ENCODE measurements around the gene HOXD9. TPM values are rescaled to one million over a fixed set of nuclear protein-coding genes. Genes with fewer than 3 reads are reported as not detected.

HOXD9 gene
- total and polyA plus RNA-seq, 2 of the 8 experiments (the other 6 are each of a cell fraction or from before 2014, with no cell fraction given), result not detected

GRCh38 chr2:176122052-176122682 is 352 bp upstream of the HOXD9 start:
- Histone ChIP-seq H4K20me1 (replicated peaks in 1 of 2; ENCODE audit: control insufficient read depth in 1 of 2, insufficient read depth in 2 of 2, low read length in 2 of 2) (peaks cover 21 to 38% of the 10 kb centered on the region in 2 experiments), H2AFZ (ENCODE audit: low read length) (no peak overlapping the region)
- POLR2A ChIA-PET (ENCODE audit: partially characterized antibody), result no interaction called here
- TF ChIP-seq KDM4A (IDR thresholded peaks at IDR 0.05; ENCODE audit: low read depth, low read length, severe bottlenecking) (peak; percentile 14), HDAC2 (IDR thresholded peaks at IDR 0.05; ENCODE audit: borderline replicate concordance in 1 of 2, low read depth in 2 of 2, low read length in 2 of 2) (no peak), RFX5 (IDR thresholded peaks at IDR 0.05; ENCODE audit: borderline replicate concordance, low read depth, low read length) (no peak), E2F6 (IDR thresholded peaks at IDR 0.05) (no peak), ATF3 (IDR thresholded peaks at IDR 0.05; ENCODE audit: insufficient read depth, low read depth, low read length) (0 out of 2 replicates have a peak, but pooled peaks have one; percentile 63), NRF1 (IDR thresholded peaks at IDR 0.05; ENCODE audit: low read depth, low read length) (no peak), CHD1 (IDR thresholded peaks at IDR 0.05; ENCODE audit: low read depth, low read length) (no peak), RNF2 (IDR thresholded peaks at IDR 0.05; ENCODE audit: borderline replicate concordance, low read depth, low read length, missing control alignments, poor library complexity, severe bottlenecking) (peak; percentile 75), EZH2 (IDR thresholded peaks at IDR 0.05; ENCODE audit: low read depth, low read length, severe bottlenecking) (peak; percentile 20), POLR2AphosphoS5 (IDR thresholded peaks at IDR 0.05; ENCODE audit: low read depth, low read length) (no peak)

More at GRCh38 chr2:176122052-176122682, 352 bp upstream of the HOXD9 start:
- H3K23ac ChIP-seq (ENCODE audit: insufficient read length), result no peak overlapping the region
- FAIRE-seq (no peak), DNase-seq (ENCODE audit: low read depth in 1 of 2, low spot score in 2 of 2) (no peak)
- H3K79me1 ChIP-seq (ENCODE audit: low read depth, low read length), result no peaks in the 10 kb centered on the region
- peaks cover 0 to 26% (median 0%) of the 10 kb centered on the region in 4 experiments; a peak in 1 of 8 replicates for H3K36me3 ChIP-seq (ENCODE audit: control insufficient read depth in 2 of 4, insufficient read depth in 4 of 4, low read length in 3 of 4)
- no peak overlapping the region for H3K56ac ChIP-seq (replicated peaks; ENCODE audit: insufficient read length, low read depth, low read length)
- H3K27ac ChIP-seq (ENCODE audit: low read depth, low read length), result no peak overlapping the region
- H3K27me3 ChIP-seq (replicated peaks in 1 of 4; ENCODE audit: control insufficient read depth in 3 of 4, extremely low read depth in 1 of 4, insufficient read depth in 3 of 4, low read length in 3 of 4), result peaks cover 94 to 100% (median 99%) of the 10 kb centered on the region in 4 experiments
- no peak overlapping the region for H2BK20ac ChIP-seq (ENCODE audit: low read length)
- H2BK15ac ChIP-seq (ENCODE audit: low read length), result no peak overlapping the region
- peak overlapping the region; percentile 56 to 84; a peak in 3 of 4 replicates for H3K4me2 ChIP-seq (ENCODE audit: insufficient read depth in 1 of 2, low read depth in 2 of 2, low read length in 2 of 2)
- H3K23me2 ChIP-seq (ENCODE audit: low read depth, low read length), result peaks cover 2% of the 10 kb centered on the region; the same call in 1 of the 2 replicates
- H3K4me3 ChIP-seq (ENCODE audit: extremely low read depth in 1 of 4, insufficient read depth in 2 of 4, low read depth in 3 of 4, low read length in 4 of 4), result peak overlapping the region; percentile 9 to 49 (median 19); a peak in 6 of 8 replicates
- H3K9ac ChIP-seq (replicated peaks in 1 of 4; ENCODE audit: extremely low read depth in 1 of 4, low read depth in 3 of 4, low read length in 3 of 4), result no peak overlapping the region
- 6% methylated on average over 13 of the region's 47 CpGs; no CpG with 5 or more reads in 1 of the 2 experiments for WGBS, 2 experiments (ENCODE audit: extremely low coverage in 1 of 2, insufficient coverage in 1 of 2, insufficient read length in 1 of 2, insufficient replicate concordance in 2 of 2, low coverage in 1 of 2, low lambda C conversion rate in 2 of 2, missing lambda C conversion rate in 1 of 2)
- no peak overlapping the region for H2BK5ac ChIP-seq (ENCODE audit: low read depth, low read length)
- H2BK120ac ChIP-seq (replicated peaks; ENCODE audit: low read depth, low read length), result no peak overlapping the region
- no peak overlapping the region; the same call in 1 of the 2 replicates for H3K18ac ChIP-seq (ENCODE audit: extremely low read depth, low read length)
- H2AK5ac ChIP-seq (ENCODE audit: low read depth, low read length), result no peak overlapping the region
- H4K91ac ChIP-seq (replicated peaks; ENCODE audit: insufficient read length, low read length), result no peak overlapping the region
- peaks cover 0 to 4% of the 10 kb centered on the region in 2 experiments; a peak in 1 of 4 replicates for H3K9me3 ChIP-seq (ENCODE audit: insufficient read depth in 2 of 2, low read depth in 1 of 2, low read length in 1 of 2)
- no peak overlapping the region for H3K4ac ChIP-seq (replicated peaks; ENCODE audit: insufficient read length, low read depth, low read length)
- H4K8ac ChIP-seq (ENCODE audit: extremely low read depth, insufficient read depth, low read length), result no peak overlapping the region
- H3K4me1 ChIP-seq (replicated peaks in 1 of 4; ENCODE audit: control insufficient read depth in 3 of 4, insufficient read depth in 4 of 4, low read length in 3 of 4), result peaks cover 0 to 10% (median 5%) of the 10 kb centered on the region in 4 experiments; a peak in 3 of 7 replicates
- CTCF ChIA-PET (ENCODE audit: partially characterized antibody), result interaction anchor here (1.3 to 4.7 kb wide), 9 partner anchors 8 to 1026 kb away, joined by 3 to 42 read pairs (median 11); partner anchors contain the start of gene HOXD8
- H3K79me2 ChIP-seq (ENCODE audit: control insufficient read depth in 1 of 2, insufficient read depth in 2 of 2, low read length in 2 of 2), result no peaks in the 10 kb centered on the region
- H4K5ac ChIP-seq (ENCODE audit: insufficient read length, low read depth, low read length), result no peak overlapping the region
- H3K14ac ChIP-seq (ENCODE audit: insufficient read length), result no peak overlapping the region
- no peak overlapping the region for H2BK12ac ChIP-seq (ENCODE audit: low read depth, low read length)
